Measurements from ENCODE around the gene MRPS25.
"Not testable (repeated sequence)": the region's sequence is repeated elsewhere in the genome, so short reads cannot be mapped to it uniquely, and the experiment has no call there.

MRPS25 gene

GRCh38 chr3:15043408-15044171 lies 21.5 kb downstream of the MRPS25 start:
- no peak for DNase-seq (ENCODE audit: low read depth)

- DNase-seq (ENCODE audit: low read depth) = no peak
Observed at GRCh38 chr3:15042936-15043335, 22.2 kb downstream of the MRPS25 start.

- DNase-seq (ENCODE audit: low read depth) = no peak
Observed at GRCh38 chr3:15041950-15042349, 23.2 kb downstream of the MRPS25 start.

- DNase-seq (ENCODE audit: low read depth) = no peak
Observed at GRCh38 chr3:15040844-15041243, 24.3 kb downstream of the MRPS25 start.

- DNase-seq (ENCODE audit: low read depth) = no peak
Observed at GRCh38 chr3:15038306-15038705, 26.8 kb downstream of the MRPS25 start.

GRCh38 chr3:15033103-15033502 lies 32.0 kb downstream of the MRPS25 start:
- DNase-seq (ENCODE audit: low read depth) = no peak

- DNase-seq (ENCODE audit: low read depth) = no peak
Observed at GRCh38 chr3:15032650-15033049, 32.5 kb downstream of the MRPS25 start.

GRCh38 chr3:15029625-15030024 lies 35.5 kb downstream of the MRPS25 start:
- no peak for DNase-seq (ENCODE audit: low read depth)

- no peak for DNase-seq (ENCODE audit: low read depth)
Observed at GRCh38 chr3:15023719-15024118, 41.4 kb downstream of the MRPS25 start.

- no peak for DNase-seq (ENCODE audit: low read depth)
Observed at GRCh38 chr3:15023249-15023648, 41.9 kb downstream of the MRPS25 start.

- DNase-seq (ENCODE audit: low read depth) = no peak
Observed at GRCh38 chr3:15017191-15017590, 47.9 kb downstream of the MRPS25 start.

GRCh38 chr3:15015456-15015855 lies 49.7 kb downstream of the MRPS25 start:
- no peak for DNase-seq (ENCODE audit: low read depth)

- DNase-seq (ENCODE audit: low read depth) = no peak
Observed at GRCh38 chr3:15014606-15015328, 50.3 kb downstream of the MRPS25 start.

- DNase-seq (ENCODE audit: low read depth) = no peak
Observed at GRCh38 chr3:15011174-15011573, 53.9 kb downstream of the MRPS25 start.

GRCh38 chr3:15010664-15011063 lies 54.5 kb downstream of the MRPS25 start:
- DNase-seq (ENCODE audit: low read depth) = no peak

- DNase-seq (ENCODE audit: low read depth) = no peak
Observed at GRCh38 chr3:15009167-15009566, 55.9 kb downstream of the MRPS25 start.

GRCh38 chr3:15007681-15008141 lies 57.4 kb downstream of the MRPS25 start:
- DNase-seq (ENCODE audit: low read depth) = peak; percentile 3

GRCh38 chr3:14999182-14999581 lies 65.9 kb downstream of the MRPS25 start:
- DNase-seq (ENCODE audit: low read depth) = not testable (repeated sequence)

All from HS-5 (cell line).